HuH-7 (cell line): Measurements from ENCODE around the gene ATM.
"Not testable (repeated sequence)": the region's sequence is repeated elsewhere in the genome, so short reads cannot be mapped to it uniquely, and the experiment has no call there.

Experiments used
- DNase-seq: peaks from one replicate; pipeline ENCODE4 v3.0.0; 2011; ENCODE audit warnings: low spot score

ATM gene

GRCh38 chr11:108369064-108369463, 146.2 kb downstream of the ATM start:
- DNase-seq, result no peak

GRCh38 chr11:108370315-108370714, 147.4 kb downstream of the ATM start:
- DNase-seq, result no peak

- no peak for DNase-seq
Measured at GRCh38 chr11:108370990-108371389, 148.1 kb downstream of the ATM start.

- not testable (repeated sequence) for DNase-seq
Measured at GRCh38 chr11:108373505-108373904, 150.6 kb downstream of the ATM start.

GRCh38 chr11:108388576-108388975, 165.7 kb downstream of the ATM start:
- DNase-seq, result no peak

- DNase-seq, result no peak
Measured at GRCh38 chr11:108392353-108392752, 169.5 kb downstream of the ATM start.

GRCh38 chr11:108393046-108393445, 170.2 kb downstream of the ATM start:
- no peak for DNase-seq

GRCh38 chr11:108394744-108395284, 171.9 kb downstream of the ATM start:
- DNase-seq, result no peak

- not testable (repeated sequence) for DNase-seq
Measured at GRCh38 chr11:108396672-108397071, 173.8 kb downstream of the ATM start.

GRCh38 chr11:108398439-108398838, 175.6 kb downstream of the ATM start:
- DNase-seq, result no peak

GRCh38 chr11:108402241-108402640, 179.4 kb downstream of the ATM start:
- no peak for DNase-seq

GRCh38 chr11:108403052-108403451, 180.2 kb downstream of the ATM start:
- DNase-seq, result no peak

GRCh38 chr11:108405706-108406105, 182.8 kb downstream of the ATM start:
- DNase-seq, result no peak

GRCh38 chr11:108414958-108415357, 192.1 kb downstream of the ATM start:
- DNase-seq, result no peak

- DNase-seq, result not testable (repeated sequence)
Measured at GRCh38 chr11:108417551-108417950, 194.7 kb downstream of the ATM start.
